GM19455 (cell line): Measurements from ENCODE around the gene TEKT5.
A peak's percentile ranks its signal among the peaks of the same experiment; 100 is the strongest.
"Not testable (repeated sequence)": the region's sequence is repeated elsewhere in the genome, so short reads cannot be mapped to it uniquely, and the experiment has no call there.

Experiments used
- ATAC-seq: cut with Tn5 transposase; IDR thresholded peaks from one replicate; pipeline ENCODE4 v1.9.1; 2021; ENCODE audit not compliant: unreplicated experiment

TEKT5 gene

DNA sequence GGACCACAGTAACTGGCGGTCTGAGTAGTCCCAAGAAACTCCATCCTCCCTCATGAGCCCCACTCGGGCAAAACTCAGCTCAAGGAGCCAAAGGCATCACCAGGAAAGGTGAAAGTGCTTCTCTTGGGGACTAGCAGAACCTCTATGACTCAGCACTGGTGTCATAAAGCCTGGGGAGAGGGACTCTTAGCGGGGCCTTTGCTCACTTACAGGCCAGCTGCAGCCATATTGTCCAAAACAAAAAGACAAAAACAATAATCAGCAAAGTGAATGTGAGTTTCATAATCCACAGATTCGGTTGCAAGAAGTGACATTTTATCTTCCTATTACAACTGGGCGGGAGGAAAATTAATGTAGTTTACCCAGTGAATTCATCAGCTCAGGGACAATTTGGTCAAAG, at the start of gene TEKT5:
TEKT5 (minus strand) TSS at position 101 of the 400 bp plus-strand sequence; CDS start at position 44, 57 bp downstream.
- no peak for ATAC-seq

DNA sequence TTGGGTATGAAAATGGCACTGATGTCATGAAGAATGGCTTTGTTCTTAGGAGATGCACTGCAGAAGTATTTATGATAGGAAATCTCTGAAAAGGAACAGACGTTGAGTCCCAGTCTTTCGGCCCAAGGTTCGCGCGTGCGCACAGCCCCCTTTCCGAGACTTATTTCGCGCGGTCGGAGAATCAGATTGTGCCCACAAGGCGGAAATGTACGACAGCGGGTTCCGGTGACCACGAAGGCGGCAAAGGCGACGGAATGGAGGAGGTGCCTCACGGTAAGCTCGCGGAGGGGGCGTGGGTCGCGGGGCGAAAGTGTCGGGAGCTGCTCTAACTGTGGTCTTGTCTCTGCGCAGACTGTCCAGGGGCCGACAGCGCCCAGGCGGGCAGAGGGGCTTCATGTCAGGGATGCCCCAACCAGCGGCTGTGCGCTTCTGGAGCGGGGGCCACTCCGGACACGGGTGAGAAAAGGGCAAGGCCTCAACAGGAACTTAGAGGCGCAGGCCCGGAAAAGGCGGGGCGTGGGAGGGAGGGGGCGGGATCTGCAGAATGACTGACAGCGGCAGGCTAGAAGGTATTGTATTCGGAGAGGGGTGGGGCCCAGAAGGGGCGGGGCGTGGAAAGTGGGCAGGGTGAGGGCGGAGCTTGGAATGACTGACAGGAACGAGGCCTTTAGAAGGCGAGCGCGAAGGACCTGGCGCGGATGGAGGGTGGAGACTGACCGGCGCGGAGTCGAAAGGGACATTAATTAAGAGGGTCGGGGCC, 49.1 kb upstream of the TEKT5 start, which contains the start of gene NUBP1:
NUBP1 (plus strand) TSS at position 233 of the 760 bp plus-strand sequence; CDS start at position 255, 22 bp downstream.
- peak; percentile 81 for ATAC-seq

- no peak for ATAC-seq
These were observed 48.5 kb upstream of the TEKT5 start for GRCh38 chr16:10743227-10743609.

DNA sequence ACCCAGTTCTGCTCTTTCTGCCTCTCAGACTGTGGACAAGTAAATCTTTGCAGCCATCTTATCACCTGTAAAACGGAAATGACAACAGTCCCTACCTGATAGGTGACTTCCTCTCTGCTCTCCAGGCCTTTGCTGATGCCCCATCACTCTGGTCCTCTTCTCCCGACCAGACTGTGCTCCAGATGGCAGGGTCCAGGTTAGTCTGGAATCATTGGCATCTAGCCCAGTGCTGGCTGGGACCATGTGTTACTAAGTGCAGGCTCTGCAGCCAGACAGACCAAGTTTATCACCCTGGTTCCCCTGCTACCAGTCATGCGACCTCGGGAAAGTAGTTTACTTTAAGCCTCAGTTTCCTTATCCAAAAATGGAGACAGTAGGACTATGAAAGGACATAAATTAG, 47.1 kb upstream of the TEKT5 start:
- no peak for ATAC-seq

DNA sequence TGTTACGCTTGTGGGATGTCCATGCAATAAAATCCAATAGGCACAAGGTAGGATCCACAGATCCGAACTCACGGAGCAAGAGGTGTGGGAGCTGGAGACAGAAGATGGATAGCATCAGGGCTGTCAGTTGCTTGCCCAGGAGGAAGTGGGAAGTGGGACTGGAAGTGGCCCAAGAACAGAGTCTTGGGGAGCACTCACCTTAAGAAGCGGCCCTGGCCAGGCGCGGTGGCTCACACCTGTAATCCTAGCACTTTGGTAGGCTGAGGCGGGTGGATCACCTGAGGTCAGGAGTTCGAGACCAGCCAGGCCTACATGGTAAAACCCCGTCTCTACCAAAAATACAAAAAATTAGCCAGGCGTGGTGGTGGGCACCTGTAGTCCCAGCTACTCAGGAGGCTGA, 46.5 kb upstream of the TEKT5 start:
- not testable (repeated sequence) for ATAC-seq

DNA sequence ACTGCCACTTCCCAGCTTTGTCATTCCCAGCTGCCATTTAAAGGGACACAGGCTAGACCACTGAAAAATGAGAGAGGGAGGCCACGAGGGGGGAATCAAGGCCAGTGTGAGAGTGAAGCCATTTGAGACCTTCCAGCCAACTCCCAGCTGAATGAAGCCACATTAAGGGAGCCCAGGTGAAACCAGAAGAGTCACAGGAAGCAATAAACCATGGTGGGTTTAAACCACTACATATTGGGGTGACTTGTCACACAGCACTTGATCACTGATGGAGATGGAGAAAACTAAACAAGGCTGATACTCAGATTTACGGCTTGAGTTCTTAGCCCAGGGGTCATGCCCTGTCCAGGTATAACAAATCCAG, 46.1 kb upstream of the TEKT5 start:
- no peak for ATAC-seq

DNA sequence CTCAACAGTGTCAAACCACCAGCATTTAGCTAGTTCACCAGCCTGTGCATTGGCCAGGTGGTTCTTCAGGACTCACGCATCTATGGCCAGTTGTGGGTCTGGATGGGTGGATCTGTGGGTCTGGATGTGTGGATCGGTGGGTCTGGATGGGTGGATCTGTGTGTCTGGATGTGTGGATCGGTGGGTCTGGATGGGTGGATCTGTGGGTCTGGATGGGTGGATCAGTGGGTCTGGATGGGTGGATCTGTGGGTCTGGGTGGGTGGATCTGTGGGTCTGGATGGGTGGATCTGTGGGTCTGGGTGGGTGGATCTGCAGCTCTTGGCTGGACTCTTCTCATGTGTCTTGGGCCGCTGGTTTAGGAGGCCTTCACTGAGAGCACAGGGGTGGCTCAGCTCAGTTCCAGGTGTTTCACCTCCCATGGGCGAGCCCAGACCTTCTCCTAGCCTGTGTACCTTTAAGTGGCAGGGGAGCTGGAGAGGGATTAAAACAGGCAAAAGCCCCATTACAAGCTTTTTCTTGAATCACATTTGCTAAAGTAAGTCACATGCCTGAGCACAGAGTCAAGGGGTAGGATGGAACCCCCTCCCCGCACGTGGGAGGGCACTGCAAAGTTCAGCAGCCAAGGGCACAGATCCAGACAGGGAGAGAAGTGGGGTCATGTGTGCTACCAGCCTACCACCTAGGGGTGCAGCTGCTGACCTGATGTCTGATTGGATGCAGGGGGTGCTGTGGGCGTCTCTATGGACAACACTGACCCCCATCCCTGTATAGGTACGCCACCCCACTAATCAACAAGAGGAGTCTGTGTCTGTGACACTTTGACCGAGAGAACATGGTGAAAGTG, 45.5 kb upstream of the TEKT5 start:
- ATAC-seq = no peak

DNA sequence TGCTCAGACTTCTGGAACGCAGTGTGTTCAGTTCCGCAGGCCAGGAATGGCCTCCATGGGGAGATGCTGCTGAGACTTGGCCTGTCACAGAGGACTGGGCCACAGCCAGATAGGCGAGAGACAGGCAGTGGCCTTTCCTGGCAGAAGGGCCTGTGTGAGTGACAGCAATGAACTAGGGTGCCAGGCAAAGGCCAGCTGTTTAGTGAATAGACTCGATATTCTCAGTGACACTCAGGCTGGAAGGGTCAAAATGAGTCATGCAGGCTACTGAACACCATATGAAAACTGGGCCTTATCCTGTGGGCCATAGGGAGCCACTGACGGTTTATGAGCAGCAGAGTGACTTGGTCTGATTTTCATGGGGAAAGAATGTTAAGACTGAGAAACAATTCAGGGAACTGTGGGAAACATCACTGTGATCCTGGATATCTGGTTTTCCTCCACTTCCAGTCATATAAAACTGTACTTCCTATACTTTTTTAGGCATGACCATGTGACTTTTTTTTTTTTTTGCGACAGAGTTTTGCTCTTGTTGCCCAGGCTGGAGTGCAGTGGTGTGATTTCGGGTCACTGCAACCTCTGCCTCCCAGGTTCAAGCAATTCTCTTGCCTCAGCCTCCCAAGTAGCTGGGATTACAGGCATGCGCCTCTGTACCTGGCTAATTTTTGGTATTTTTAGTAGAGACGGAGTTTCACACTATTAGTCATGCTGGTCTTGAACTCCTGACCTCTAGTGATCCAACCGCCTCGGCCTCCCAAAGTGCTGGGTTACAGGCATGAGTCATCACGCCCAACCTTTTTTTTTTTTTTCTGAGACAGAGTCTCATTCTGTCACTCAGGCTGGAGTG, 43.7 kb upstream of the TEKT5 start:
- ATAC-seq = peak; percentile 58

DNA sequence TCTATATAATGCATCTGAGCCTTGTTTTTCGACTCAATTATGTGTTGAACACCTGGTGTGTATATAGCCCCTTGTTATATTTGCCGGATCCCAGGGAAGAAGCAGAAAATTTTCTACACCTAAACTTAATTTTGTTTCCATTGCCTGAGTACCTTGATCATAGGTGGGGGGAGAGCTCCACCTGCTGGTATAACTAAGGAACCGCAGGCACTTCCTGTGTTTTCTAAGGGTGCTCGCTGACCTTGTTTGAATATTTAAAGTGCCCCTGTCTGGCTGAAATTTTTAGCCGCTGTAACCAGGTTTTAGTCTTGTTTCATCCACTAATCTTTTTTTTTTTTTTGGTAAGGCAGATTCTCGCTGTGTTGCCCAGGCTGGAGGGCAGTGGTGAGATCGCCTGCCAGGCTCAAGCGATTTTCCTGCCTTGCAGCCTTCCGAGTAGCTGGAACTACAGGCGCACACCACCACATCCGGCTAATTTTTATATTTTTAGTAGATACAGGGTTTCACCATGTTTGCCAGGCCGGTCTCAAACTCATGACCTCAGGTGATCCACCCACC, 42.4 kb upstream of the TEKT5 start:
- ATAC-seq = no peak

- ATAC-seq = no peak
These were observed 37.1 kb upstream of the TEKT5 start for GRCh38 chr16:10731790-10732189.

DNA sequence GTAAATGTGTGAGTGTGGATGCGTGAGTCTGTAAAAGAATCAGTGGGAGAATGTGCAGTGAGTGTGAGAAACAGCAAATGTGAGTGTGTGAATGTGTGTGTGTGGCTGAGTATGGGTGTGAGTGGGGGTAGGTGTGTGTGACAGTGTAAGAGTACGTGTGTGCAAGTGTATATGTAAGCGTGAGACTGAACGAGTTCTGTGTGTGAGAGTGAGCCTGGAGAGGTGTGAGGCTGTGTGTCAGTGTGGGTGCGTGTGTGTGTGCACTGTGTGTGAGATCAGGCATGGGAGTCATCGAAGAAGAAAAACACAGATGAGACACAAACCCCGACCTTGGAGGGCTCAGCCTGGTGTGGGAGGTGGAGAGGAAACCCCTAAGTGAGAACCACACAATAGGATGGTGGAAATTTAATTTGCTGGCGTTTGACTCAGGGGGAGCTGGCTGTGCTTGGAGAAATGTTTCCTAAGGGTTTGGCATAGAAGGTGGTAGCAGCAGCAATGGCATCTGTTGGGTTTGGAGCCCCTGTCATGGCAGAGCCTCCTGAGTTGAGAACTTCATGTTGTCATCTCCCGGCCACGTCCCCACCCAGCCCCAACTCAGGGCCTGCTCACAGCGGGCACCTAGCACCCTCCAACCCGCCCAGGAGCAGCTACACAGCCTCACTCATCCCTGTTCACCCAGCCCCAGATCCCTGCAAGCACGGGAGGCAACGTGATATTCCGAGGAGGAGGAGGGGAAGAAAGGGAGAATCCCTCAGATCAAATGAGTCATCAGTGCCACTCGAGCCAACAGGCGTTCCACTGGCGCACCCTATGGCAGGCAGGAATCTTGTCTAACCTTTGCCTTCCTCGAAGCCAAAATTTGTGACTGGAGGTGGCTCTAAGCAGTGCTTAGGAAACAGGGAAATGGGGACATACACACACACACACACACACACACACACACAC, 34.6 kb upstream of the TEKT5 start:
- no peak for ATAC-seq

- no peak for ATAC-seq
These were observed 33.5 kb upstream of the TEKT5 start for GRCh38 chr16:10728003-10728887.

DNA sequence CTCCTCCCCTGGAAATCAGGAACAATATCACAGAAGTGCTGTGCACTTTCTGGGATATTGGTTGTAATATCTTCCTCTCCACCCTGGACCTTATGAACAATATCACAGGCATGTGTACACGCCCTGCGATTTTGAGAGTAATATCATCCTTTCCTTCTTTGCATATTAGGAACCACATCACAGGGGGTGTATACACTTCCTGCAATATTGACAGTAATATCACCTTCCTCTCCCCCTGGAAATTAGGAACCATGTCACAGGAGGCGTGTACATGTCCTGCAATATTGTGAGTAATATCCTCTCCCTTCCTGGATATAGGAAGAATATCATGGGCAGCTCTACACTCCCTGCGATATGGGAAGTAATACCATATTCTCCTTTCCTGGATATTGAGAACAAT, 14.2 kb upstream of the TEKT5 start:
- no peak for ATAC-seq

DNA sequence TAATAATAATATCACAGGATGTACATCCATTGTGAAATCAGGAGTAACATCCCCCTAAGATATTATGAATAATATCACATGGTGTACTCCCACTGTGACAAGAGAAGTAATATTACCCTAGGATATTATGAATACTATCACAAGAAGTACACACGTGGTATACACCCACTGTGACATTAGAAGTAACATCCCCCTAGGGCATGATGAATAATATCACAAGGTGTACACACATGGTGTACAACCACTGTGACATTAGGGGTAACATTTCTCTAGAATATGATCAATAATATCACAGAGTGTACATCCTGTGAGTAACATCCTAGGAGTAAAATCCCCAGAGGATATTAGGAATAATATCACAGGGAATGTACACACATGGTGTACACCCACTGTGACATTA, 5.0 kb upstream of the TEKT5 start:
- no peak for ATAC-seq

GRCh38 chr16:10694306-10694705, 424 bp downstream of the TEKT5 start:
- no peak for ATAC-seq

DNA sequence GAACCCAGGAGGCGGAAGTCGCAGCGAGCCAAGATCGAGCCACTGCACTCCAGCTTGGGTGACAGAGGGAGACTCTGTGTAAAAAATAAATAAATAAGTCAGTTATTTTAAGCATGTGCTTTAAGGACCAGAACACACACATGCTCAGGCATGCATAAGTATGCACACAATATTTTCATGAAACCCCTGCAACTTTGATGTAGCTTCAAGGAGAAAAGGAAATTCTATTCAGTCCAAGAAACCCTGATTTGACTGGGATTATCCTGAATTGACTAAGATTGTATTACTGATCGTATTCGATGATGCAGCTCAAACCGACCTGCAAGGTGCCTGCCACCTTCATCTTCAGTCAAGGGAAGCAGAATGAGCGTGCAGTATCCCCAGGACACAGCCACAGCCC, 841 bp downstream of the TEKT5 start:
- ATAC-seq = no peak

DNA sequence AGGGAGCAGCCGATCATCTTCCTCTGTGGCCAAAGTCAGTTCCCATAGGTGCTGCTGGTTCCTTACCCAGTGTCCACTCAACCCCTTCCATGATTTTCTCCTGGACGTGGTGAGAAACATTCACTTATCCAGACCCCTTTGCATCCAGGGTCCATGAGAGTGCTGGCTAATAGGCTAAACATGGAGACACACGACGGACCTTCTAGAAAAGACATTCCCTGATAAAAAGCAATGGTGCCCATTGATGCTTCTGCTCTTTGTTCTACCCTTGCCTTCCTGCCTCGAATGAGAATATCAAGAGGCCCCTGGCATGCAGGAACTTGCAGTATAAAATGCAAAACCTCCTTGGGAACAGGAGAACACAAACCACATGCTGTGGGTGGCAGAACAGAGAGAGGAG, 2.3 kb downstream of the TEKT5 start:
- no peak for ATAC-seq

DNA sequence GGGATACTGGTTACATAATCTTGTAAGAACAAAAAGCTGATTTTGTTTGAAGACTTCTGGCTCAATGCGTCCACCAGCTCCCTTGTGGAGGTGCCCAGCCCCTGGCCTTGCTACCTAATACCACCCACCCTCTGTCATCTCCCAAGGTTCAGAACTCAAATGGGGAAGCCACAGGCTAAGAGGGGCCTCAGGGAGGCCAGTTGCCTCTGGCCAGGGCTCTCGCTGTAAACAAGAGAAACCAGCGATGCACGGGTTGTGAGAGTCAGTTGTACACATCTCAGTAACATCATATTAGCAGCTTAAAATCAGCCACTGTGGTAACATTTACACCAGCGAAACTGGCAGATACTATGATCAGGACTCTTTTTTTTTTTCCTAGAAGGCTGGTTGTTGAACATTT, 6.0 kb downstream of the TEKT5 start:
- ATAC-seq = no peak

DNA sequence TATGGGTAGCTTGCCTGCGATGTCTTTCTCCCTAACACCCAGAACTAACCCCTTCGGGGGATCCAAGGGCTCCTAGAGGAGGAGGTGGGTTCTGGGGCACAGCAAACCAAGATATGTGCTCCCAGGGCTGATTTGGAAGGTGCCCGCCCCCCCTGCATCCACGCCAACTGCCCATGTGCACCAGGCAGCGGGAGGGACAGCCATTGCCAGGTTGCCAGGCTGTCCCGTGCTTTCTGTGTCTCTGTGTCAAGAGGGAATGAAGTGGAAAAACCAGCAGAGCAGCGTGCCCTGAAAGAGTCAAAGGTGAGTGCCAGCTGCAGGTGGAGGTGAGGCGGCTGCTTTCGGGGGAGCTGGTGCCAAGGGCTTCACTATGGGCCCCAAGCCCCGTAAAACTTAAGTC, 6.4 kb downstream of the TEKT5 start:
- ATAC-seq = no peak
